ENCODE data around the gene UGT1A10.

Gene UGT1A10

GRCh38 chr2:233761040-233761769 is 125.0 kb downstream of the UGT1A10 start:
- no peak for DNase-seq (ENCODE audit: low read depth)
- no peak overlapping the region for H3K4me3 ChIP-seq (ENCODE audit: low read depth, low read length)

- no peak overlapping the region for H3K4me3 ChIP-seq (ENCODE audit: low read depth, low read length)
- peak; percentile 5 for DNase-seq (ENCODE audit: low read depth)
These were observed 128.0 kb downstream of the UGT1A10 start for GRCh38 chr2:233764264-233764663.

- H3K4me3 ChIP-seq (ENCODE audit: low read depth, low read length): no peak overlapping the region
- no peak for DNase-seq (ENCODE audit: low read depth)
These were observed 128.5 kb downstream of the UGT1A10 start for GRCh38 chr2:233764761-233765160.

- no peak overlapping the region for H3K4me3 ChIP-seq (ENCODE audit: low read depth, low read length)
- DNase-seq (ENCODE audit: low read depth): no peak
These were observed 130.2 kb downstream of the UGT1A10 start for GRCh38 chr2:233766416-233766815.

- H3K4me3 ChIP-seq (ENCODE audit: low read depth, low read length): no peak overlapping the region
These were observed 131.8 kb downstream of the UGT1A10 start for GRCh38 chr2:233768076-233768475.

GRCh38 chr2:233769260-233769659 is 133.0 kb downstream of the UGT1A10 start:
- H3K4me3 ChIP-seq (ENCODE audit: low read depth, low read length): no peak overlapping the region
- no peak for DNase-seq (ENCODE audit: low read depth)

More at GRCh38 chr2:233768076-233768475, 131.8 kb downstream of the UGT1A10 start:
- no peak for DNase-seq (ENCODE audit: low read depth)

- no peak for DNase-seq (ENCODE audit: low read depth)
These were observed 135.9 kb downstream of the UGT1A10 start for GRCh38 chr2:233772153-233772552.

GRCh38 chr2:233772583-233772982 is 136.3 kb downstream of the UGT1A10 start:
- H3K4me3 ChIP-seq (ENCODE audit: low read depth, low read length): no peak overlapping the region
- DNase-seq (ENCODE audit: low read depth): no peak

More at GRCh38 chr2:233772153-233772552, 135.9 kb downstream of the UGT1A10 start:
- H3K4me3 ChIP-seq (ENCODE audit: low read depth, low read length): no peak overlapping the region

GRCh38 chr2:233773854-233774253 is 137.6 kb downstream of the UGT1A10 start:
- no peak for DNase-seq (ENCODE audit: low read depth)
- H3K4me3 ChIP-seq (ENCODE audit: low read depth, low read length): no peak overlapping the region

GRCh38 chr2:233775414-233775813 is 139.2 kb downstream of the UGT1A10 start:
- DNase-seq (ENCODE audit: low read depth): no peak

GRCh38 chr2:233778030-233778429 is 141.8 kb downstream of the UGT1A10 start, which contains the start of gene MROH2A:
Gene MROH2A, plus strand, starts transcription at chr2:233778330. Its CDS starts 1,029 bp downstream, at chr2:233779359.
- DNase-seq (ENCODE audit: low read depth): no peak
- H3K4me3 ChIP-seq (ENCODE audit: low read depth, low read length): no peak within 1 kb of the TSS

More at GRCh38 chr2:233775414-233775813, 139.2 kb downstream of the UGT1A10 start:
- no peak overlapping the region for H3K4me3 ChIP-seq (ENCODE audit: low read depth, low read length)

- H3K4me3 ChIP-seq (ENCODE audit: low read depth, low read length): no peak overlapping the region
- DNase-seq (ENCODE audit: low read depth): no peak
These were observed 143.5 kb downstream of the UGT1A10 start for GRCh38 chr2:233779722-233780121.

- DNase-seq (ENCODE audit: low read depth): no peak
- H3K4me3 ChIP-seq (ENCODE audit: low read depth, low read length): no peak overlapping the region
These were observed 144.5 kb downstream of the UGT1A10 start for GRCh38 chr2:233780771-233781170.

GRCh38 chr2:233789554-233789953 is 153.3 kb downstream of the UGT1A10 start:
- no peak for DNase-seq (ENCODE audit: low read depth)
- H3K4me3 ChIP-seq (ENCODE audit: low read depth, low read length): no peak overlapping the region

GRCh38 chr2:233791151-233791882 is 155.1 kb downstream of the UGT1A10 start:
- DNase-seq (ENCODE audit: low read depth): no peak
- H3K4me3 ChIP-seq (ENCODE audit: low read depth, low read length): no peak overlapping the region

- no peak for DNase-seq (ENCODE audit: low read depth)
- no peak overlapping the region for H3K4me3 ChIP-seq (ENCODE audit: low read depth, low read length)
These were observed 155.7 kb downstream of the UGT1A10 start for GRCh38 chr2:233791883-233792329.

- no peak overlapping the region for H3K4me3 ChIP-seq (ENCODE audit: low read depth, low read length)
- DNase-seq (ENCODE audit: low read depth): no peak
These were observed 156.5 kb downstream of the UGT1A10 start for GRCh38 chr2:233792720-233793119.

- H3K4me3 ChIP-seq (ENCODE audit: low read depth, low read length): no peak overlapping the region
- DNase-seq (ENCODE audit: low read depth): no peak
These were observed 157.3 kb downstream of the UGT1A10 start for GRCh38 chr2:233793465-233794127.

GRCh38 chr2:233794128-233794658 is 157.9 kb downstream of the UGT1A10 start:
- H3K4me3 ChIP-seq (ENCODE audit: low read depth, low read length): no peak overlapping the region
- DNase-seq (ENCODE audit: low read depth): no peak

- DNase-seq (ENCODE audit: low read depth): no peak
- H3K4me3 ChIP-seq (ENCODE audit: low read depth, low read length): no peak overlapping the region
These were observed 159.5 kb downstream of the UGT1A10 start for GRCh38 chr2:233795735-233796171.
